HG03045 (cell line): ENCODE results near the gene OR6C70.
"Not testable (repeated sequence)": the region's sequence is repeated elsewhere in the genome, so short reads cannot be mapped to it uniquely, and the experiment has no call there.

Experiments used
- ATAC-seq: cut with Tn5 transposase; IDR thresholded peaks from one replicate; pipeline ENCODE4 v1.9.1; 2021; ENCODE audit warnings: mild to moderate bottlenecking, moderate library complexity; ENCODE audit not compliant: unreplicated experiment

OR6C70 gene

DNA sequence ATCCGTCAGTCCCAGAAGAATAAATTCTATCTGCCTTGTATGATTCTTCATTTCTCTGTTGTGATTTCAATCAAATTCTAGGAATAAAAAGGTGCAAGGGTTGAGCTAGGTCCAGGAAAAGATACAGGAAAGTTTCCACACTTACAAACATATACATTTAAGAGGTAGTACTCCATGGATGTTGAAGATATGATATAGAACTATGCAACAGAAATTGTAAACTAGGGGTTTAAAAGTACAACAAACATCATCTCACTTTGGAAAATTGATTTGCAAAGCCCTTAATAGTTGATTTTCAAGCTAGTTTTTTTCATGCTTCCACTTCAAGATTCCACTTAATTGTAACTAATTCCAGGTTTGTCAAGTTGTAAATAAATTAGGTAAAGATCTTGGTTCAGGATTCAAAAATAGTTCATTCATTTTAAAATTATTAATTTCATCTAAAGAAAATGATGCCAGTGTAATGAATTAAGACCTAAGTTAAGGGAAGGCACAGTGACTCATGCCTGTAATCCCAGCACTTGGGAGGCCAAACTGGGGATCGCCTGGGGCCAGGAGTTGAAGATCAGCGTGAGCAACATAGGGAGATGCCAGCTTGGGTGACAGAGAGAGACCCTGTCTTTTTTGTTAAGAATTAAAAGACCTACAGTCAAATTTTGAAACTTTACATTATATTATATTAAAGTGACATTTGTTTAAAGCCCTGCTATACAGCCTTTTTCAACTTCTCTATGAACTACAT lies at the start of gene OR6C70:
TSS of gene OR6C70 (minus strand) at position 51 of the 742 bp plus-strand sequence. CDS start at position 51, 0 bp downstream.
- no peak for ATAC-seq

DNA sequence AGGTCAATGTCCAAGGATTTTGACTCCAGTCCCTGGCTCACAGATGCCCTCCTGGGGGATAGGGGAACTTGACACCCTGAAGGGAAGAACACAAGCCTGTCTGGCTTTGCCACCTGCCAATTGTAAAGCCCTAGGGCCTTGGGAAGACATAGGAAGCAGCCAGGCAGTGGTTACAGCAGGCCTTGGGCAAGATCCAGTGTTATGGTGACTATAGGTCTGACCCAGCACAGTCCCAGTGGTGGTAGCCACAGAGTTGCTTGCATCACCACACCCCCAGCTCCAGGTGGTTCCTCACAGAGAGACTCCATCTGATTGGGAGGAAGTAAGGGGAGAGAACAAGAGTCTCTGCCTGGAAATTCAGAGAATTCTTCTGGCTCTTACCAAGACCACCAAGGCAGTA lies 46.5 kb upstream of the OR6C70 start:
- ATAC-seq: no peak

DNA sequence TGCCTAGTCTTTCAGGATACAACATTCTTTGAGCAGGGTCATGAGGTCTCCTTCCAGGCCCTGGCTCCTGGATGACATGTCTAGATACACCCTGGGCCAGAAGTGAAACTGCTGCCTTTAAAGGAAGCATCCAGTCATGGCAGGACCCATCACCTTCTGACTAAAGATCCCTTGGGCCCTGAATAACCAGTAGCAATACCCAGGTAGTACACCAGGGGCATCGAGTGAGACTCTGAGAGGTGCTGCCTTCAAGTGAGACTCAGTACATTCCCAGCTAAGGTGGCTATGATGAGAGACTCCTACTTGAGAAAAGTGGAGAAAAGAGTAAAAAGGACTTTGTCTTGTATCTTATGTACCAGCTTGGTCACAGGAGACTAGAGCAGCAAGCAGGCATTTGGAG lies 45.8 kb upstream of the OR6C70 start:
- ATAC-seq: no peak

- ATAC-seq: no peak
Measured at GRCh38 chr12:55501601-55502000, 31.7 kb upstream of the OR6C70 start.

- no peak for ATAC-seq
Measured at GRCh38 chr12:55499810-55500252, 29.9 kb upstream of the OR6C70 start.

DNA sequence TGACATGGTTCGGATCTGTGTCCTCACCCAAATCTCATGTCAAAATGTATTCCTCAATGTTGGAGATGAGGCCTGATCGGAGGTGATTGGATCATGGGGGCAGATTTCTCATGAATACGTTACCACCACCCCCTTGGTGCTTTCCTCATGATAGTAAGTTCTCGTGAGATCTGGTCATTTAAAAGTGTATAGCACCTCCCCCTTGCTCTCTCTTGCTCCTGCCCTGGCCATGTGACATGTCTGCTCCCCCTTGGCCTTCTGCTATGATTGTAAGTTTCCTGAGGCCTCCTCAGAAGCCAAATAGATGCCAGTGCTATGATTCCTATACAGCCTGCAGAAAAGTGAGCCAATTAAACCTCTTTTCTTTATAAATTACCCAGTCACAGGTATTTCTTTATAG lies 29.3 kb upstream of the OR6C70 start:
- ATAC-seq: no peak

DNA sequence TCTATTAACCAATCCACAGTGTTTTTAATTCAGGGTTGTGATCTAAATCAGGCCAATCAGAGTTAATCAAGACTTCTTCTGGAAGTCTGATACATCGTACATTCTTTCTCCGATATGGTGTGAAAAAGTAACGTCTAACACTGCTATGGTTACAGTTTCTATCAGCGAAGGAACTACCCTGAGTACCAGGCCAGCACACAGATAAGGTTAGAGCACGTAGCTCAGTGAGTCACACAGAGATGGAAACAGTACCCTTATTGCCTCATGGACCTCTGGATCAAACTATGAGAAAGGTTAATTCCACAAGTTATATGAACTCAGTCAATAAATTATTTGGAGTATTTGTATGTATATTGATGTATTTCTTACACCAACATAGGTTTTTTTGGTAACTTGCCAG lies 25.6 kb upstream of the OR6C70 start:
- ATAC-seq: no peak

- no peak for ATAC-seq
Measured at GRCh38 chr12:55492078-55492477, 22.1 kb upstream of the OR6C70 start, which contains the start of gene OR6C68. OR6C68 (plus strand) TSS chr12:55492378; CDS start chr12:55492378, 0 bp downstream.

DNA sequence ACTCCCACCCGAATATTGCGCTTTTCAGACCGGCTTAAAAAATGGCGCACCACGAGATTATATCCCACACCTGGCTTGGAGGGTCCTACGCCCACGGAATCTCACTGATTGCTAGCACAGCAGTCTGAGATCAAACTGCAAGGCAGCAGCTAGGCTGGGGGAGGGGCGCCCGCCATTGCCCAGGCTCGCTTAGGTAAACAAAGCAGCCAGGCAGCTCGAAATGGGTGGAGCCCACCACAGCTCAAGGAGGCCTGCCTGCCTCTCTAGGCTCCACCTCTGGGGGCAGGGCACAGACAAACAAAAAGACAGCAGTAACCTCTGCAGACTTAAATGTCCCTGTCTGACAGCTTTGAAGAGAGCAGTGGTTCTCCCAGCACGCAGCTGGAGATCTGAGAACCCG lies 14.3 kb upstream of the OR6C70 start:
- ATAC-seq: not testable (repeated sequence)

- ATAC-seq: not testable (repeated sequence)
Measured at GRCh38 chr12:55479136-55479535, 9.2 kb upstream of the OR6C70 start.

DNA sequence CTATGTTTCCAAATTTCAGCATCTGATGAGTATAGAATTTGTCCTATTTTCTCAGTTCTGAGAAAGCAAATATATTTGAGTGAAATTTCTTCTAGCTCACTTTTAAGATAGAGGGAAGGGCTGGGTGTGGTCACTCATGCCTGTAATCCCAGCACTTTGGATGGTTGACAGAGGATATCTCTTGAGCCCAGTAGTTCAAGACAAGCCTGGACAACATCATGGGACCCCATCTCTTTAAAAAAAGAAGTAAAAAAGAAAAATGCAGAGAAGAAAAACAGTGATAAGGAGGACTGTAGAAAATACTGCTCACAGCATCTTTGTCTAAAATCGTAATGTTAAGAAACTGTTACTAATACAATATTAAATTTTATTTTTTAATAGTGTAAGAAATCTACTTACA lies 2.3 kb upstream of the OR6C70 start:
- ATAC-seq: no peak

DNA sequence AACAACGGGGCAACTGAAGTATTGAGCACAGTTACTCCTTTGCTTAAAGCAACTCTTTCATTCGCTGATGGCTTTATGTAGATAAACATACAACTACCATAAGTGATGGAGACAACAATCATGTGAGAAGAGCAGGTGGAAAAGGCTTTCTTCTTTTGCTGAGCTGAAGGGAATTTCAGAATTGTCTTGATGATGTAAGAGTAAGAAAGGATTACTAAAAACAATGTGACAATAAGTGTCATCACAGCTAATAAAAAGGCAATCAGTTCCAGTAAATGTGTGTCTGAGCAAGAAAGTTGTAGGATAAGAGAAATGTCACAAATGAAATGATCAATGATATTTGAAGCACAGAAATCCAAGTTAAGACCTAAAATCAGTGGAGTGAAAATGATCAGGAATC lies 647 bp downstream of the OR6C70 start:
- no peak for ATAC-seq

GRCh38 chr12:55467836-55468235 lies 2.1 kb downstream of the OR6C70 start:
- no peak for ATAC-seq

DNA sequence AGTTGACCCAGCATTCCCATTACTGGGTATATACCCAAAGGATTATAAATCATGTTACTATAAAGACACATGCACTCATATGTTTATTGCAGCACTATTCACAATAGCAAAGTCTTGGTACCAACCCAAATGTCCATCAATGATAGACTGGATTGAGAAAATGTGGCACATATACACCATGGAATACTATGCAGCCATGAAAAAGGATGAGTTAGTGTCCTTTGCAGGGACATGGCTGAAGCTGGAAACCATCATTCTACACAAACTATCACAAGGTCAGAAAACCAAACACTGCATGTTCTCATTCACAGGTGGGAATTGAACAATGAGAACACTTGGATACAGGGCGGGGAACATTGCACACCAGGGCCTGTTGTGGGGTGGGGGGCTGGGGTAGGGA lies 5.0 kb downstream of the OR6C70 start:
- ATAC-seq: not testable (repeated sequence)

- ATAC-seq: no peak
Measured at GRCh38 chr12:55448825-55449224, 21.1 kb downstream of the OR6C70 start.

GRCh38 chr12:55446326-55446725 lies 23.6 kb downstream of the OR6C70 start:
- ATAC-seq: no peak

GRCh38 chr12:55445357-55445756 lies 24.6 kb downstream of the OR6C70 start:
- ATAC-seq: no peak

GRCh38 chr12:55443776-55444175 lies 26.2 kb downstream of the OR6C70 start, which contains the start of gene OR6C2:
OR6C2 (plus strand) TSS chr12:55444076; CDS start chr12:55452214, 8,138 bp downstream.
- no peak for ATAC-seq

DNA sequence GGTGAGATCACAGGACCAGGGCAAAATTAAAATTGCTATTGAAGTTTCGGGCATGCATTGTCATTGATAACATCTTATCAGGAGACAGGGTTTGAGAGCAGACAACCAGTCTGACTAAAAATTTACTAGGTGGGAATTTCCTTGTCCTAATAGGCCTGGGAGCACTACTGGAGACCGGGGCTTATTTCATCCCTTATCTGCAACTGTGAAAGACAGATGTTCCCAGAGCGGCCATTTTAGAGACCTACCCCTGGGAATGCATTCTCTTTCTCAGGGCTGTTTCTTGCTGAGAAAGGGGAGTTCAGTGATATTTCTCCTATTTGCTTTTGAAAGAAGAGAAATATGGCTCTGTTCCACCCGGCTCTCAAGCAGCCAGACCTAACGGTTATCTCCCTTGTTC lies 28.7 kb downstream of the OR6C70 start:
- not testable (repeated sequence) for ATAC-seq

GRCh38 chr12:55428331-55429243 lies 41.4 kb downstream of the OR6C70 start:
- no peak for ATAC-seq

DNA sequence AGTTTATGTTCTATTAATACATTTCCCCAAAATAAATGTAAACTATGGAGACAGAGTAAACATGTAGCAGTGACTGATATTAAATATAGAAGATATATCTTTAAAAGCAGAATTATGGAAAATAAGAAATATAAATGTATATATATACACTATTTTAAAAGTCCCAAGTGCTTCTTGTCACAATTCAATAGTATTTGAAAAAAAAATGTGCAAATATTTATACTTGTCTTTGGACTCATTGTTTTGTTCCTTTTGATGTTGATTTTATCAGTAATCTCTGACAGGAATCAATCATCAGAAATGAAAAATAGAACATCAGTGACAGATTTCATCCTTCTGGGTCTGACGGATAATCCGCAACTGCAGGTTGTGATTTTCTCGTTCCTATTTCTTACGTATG lies 44.0 kb downstream of the OR6C70 start, which contains the start of gene OR6C76:
TSS of gene OR6C76 (plus strand) at position 301 of the 400 bp plus-strand sequence. CDS start at position 301, 0 bp downstream.
- ATAC-seq: no peak
